ENCODE measurements around the gene AFAP1.

AFAP1 gene

DNA sequence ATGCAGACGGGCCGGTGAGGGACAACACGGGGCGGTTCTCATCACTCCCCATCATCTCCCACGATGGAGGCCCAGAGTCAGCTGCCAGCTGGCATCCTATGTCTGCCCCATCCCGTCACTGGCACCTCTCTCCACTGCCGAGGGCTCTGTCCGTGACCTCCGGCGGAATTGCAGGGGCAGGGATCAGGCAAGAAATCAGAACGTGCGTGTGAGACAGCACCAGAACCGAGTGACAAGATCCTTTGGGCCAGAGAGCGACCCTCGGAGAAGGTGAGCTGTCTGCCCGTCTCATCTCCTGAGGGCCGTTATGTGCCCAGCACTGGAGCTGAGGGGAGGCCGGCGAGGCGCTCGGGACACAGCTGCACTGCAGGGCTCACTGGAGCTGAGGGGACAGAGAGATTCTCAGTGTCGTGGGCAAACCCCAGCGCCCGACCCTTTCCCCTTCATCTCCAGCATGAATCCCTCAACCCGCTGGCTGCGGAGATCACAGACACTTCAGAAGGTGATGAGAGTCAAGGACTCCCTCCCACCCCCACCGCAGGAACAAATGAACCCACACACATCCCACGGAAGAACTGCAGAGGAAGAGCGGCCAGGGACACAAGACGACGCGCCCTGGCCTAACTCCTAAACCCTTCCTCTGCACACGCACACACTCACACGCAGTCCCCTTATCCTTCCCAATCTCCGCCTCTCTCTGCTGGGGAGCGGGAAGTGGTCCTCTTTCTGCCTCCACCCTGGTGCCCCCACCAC lies 128.7 kb downstream of the AFAP1 start:
- in situ Hi-C loops (cut with MboI; ENCODE audit: low sequenced_read_pairs): no loop called here

DNA sequence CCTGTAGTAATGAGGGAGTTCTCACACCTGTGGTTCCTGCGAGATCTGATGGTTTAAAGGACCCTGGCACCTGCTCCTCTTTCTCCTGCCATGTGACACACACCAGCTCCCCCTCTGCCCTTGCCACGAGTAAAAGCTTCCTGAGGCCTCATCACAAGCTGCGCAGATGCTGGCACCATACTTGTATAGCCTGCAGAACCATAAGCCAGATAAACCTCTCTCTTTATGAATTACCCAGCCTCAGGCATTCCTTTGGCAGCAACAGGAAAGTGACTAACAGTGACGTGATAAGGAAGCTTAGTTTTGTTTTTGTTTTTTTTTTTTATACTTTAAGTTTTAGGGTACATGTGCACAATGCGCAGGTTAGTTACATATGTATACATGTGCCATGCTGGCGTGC lies 130.9 kb downstream of the AFAP1 start:
- in situ Hi-C loops (cut with MboI; ENCODE audit: low sequenced_read_pairs): no loop called here

DNA sequence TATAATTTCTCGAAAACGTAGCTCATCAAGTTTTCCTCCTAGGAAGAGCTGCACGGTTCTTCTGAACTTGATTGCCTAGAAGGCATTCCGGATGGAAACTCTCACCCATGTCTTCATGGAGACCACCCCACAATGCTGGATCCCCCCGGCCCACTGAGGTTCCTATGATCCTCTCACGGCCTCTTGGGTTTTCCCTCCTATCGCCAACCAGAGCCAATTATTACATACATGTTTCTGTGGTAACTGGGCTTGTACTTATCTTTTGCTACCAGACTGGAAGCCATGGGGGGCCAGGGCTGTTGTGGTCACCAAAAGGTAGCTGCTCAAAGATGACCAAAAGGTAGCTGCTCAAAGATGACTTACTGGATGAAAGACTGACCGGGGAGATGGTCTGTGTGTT lies 131.5 kb downstream of the AFAP1 start:
- in situ Hi-C loops (cut with MboI; ENCODE audit: low sequenced_read_pairs): no loop called here

DNA sequence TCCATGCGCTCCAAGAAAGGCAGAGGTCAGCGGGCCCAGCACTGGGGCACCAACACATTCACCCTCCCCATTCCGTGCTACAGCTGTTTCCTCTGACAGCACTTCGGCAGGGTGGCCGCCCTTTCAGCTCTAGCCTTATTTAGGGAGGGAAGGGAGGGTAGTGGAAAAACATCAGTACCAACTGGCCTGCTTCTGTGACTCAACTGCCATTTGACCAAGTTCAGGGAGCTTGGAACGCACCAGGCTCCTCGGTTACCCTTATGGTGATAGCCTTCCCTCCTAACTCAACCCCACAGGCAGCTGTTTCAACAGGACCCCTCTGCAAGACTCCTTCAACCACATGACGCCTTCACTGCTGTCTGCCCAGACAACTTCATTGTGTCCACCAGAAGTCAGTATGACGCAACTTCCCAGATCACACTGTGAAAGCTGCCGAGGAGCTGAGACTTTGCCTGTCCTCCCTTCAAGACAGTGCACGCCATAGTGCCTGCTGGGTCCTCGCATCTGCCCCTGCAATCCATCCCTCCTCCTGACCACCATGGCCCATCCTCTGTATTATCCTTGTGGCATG lies 132.2 kb downstream of the AFAP1 start:
- in situ Hi-C loops (cut with MboI; ENCODE audit: low sequenced_read_pairs): no loop called here

DNA sequence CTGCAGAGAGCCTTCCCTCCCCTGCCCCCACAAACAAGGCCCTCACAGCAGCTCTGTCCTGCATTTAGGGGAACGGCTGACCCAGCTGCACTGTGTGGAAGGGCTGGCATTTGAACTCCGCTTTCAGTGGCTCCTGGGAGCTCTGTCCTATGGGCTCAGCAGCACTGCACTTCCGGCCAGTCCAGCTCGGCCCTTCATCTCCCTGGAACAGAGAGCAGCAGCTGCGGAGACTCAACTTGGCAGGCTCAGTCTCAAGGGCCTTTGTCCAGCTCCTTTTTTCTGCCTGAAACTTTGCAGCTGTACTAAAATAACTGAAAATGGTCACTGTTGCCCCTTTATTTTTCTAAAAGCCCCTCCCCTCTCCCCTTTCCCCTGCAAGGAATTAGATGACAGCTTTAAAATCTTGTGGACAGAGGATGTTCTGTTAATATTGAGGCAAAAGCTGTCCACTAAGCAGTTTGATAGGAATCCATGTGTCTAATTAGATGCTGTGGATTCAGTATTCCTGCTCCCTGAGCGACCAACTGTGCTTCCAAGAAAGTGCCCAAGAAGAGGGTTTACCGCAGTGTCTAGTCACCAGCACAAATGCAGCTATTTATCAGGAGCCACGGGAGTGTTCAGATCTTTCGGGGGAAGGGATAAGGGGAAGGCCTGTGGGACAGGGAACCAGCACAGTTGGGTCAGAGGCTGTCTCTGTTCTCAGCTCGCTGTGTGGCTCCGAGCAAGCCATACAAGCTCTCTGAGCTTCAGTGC lies 133.1 kb downstream of the AFAP1 start:
- in situ Hi-C loops (cut with MboI; ENCODE audit: low sequenced_read_pairs): no loop called here

DNA sequence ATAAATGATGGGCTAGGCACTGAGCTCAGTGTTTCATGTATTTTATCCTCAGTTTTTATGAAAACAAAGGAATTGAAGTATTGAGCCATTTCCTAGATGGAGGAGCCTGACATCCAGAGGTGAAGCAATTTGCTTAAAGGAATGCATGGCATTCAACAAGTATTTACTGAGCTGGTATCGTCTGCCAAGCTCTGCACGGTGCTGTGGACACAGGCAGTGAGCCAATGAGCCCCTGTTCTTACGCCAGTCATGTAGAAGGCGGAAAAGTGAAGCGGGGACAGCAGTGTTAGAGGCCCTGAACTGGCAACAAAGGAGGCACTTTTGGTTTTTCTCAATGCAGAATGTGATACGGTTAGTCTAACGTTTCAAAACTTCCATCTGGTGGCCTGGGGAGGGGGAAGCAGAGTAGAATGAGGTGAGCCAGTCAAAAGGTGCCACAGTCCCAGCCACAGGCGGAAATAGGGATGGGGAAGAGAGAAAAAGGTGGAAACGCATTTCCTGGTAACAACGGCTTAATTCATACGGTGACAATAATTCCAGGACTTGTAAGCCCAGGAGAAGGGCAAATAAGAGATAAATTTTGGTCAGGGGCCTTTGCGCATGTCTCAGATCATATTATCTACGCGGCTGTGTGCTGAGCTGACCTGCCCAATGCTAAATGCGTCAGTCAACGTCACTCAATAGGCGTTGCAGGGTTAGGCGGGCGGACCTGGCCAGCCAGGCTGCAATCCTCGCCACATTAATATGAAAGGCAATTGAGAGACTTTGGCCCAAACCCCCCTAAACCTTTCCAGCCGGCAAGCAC lies 133.9 kb downstream of the AFAP1 start:
- in situ Hi-C loops (cut with MboI; ENCODE audit: low sequenced_read_pairs): no loop called here

DNA sequence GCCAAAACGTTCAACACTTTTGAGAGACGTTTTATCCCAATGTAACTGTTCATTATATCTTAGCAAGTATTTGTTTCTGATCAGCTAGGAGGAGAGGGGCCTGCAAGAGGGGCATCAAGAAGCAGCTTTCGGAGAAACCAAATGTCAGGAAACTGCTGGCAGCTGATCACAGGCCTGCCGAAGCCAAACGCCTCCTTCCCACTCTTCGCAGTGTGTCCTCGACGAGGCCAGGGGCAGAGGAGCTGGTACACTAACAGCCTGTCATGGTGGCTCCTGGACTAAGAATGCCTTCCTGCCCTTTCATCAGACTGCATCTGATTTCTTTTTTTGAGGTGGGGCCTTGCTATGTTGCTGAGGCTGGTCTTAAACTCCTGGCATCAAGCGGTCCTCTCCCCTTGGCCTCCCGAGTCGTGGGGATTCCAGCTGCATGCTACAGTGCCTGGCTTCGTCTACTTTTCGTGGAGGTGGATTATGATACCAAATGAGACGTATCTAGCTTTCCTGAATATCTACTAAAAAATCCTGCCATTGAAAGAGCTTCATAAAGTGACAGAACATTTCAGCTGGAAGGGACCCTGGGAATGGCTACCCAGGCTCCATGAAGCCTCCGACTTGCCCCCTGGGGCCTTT lies 134.8 kb downstream of the AFAP1 start:
- in situ Hi-C loops (cut with MboI; ENCODE audit: low sequenced_read_pairs): no loop called here

DNA sequence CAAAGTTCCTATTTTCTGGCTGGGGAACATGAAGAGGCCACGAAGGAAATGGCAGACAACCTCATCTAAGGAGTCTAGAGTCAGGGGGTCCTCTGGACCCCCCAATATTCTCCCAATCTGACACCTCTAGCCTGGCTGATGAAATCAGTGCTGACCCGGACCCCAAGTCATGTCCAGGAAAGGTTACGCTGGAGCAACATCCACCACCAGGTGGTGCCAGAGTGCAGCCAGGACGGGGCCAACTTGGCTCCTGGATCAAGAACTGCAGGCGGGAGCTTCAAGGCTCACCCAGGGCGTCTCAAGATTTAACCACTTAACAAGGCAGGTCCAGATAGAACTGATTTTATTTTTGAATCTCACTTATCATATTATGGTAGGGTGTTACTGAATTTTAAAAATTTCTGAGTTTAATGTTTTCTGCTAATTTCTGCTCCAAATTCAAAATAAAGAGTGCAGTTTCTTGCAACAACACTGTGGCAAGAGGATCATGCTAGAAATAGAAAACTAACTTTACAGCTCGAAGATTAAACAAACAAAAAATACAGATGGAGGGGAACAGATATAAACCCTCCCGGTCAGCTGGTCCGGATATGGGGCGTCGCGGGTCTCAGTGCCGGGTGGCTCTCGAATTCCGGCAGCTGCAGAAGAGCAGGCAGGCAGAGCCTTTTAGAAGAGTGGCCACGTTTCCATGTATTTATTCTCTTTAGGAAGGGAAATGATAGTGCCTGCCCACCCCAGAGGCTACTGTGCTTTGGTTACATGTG lies 135.5 kb downstream of the AFAP1 start:
- in situ Hi-C loops (cut with MboI; ENCODE audit: low sequenced_read_pairs): no loop called here

DNA sequence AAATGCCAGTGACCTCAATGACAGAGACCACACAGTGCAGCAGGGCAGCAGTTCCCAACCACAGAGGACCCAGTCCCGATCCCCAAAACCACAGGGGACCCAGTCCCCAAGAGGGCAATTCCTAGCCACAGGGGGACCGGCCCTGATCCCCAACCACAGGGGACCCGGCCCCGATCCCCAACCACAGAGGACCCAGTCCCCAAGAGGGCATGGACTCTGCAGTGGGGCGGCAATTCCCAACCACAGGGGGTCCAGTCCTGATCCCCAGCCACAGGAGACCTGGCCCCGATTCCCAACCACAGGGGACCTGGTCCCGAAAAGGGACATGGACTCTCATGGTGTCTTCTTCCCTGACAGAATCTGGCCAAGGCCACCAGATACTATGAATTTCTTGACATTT lies 136.3 kb downstream of the AFAP1 start:
- in situ Hi-C loops (cut with MboI; ENCODE audit: low sequenced_read_pairs): no loop called here

DNA sequence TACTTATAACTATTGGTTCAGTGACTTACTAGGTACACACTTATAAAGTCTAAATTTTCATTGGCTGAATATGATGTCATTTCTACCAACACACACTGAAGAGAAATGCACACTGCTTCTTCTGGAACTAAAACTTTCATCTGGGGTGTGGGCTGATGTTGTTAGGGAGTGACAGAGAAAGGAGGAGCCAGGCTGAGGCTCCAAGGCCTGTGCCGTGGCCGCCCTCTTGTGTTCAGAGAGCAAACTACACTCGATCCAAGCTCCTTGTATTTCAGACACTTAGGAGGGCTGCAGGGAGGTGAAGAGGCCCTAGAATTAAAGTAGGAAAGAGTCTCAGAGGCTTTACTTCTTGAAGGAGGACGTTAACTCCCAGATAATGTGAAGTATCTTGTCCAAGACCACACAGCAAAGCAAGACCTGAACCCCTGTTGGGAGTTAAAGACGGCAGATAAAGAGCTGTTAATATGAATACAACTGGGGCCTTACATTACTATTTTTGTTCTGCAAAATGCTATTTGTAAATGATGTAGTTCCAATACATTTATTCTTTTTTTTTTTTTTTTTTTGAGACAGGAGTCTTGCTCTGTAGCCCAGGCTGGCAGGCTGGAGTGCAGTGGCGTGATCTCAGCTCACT lies 137.5 kb downstream of the AFAP1 start:
- in situ Hi-C loops (cut with MboI; ENCODE audit: low sequenced_read_pairs): no loop called here

DNA sequence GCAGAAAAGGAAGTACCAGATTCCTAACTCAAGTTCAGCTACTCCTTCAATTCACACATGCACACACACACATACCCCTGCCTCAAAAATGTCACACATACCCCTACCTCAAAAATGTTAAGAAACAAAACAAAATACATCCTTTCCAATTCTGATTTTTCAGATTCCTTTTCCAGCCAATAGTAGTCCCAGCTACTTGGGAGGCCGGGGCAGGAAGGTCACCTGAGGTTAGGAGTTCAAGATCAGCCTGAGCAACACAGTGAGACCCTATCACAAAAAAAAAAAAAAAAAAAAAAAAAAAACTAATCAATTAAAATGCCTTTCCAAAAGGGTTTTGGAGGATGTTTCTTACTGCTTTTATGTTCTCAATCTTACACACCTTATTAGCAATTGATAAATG lies 138.0 kb downstream of the AFAP1 start:
- in situ Hi-C loops (cut with MboI; ENCODE audit: low sequenced_read_pairs): no loop called here

DNA sequence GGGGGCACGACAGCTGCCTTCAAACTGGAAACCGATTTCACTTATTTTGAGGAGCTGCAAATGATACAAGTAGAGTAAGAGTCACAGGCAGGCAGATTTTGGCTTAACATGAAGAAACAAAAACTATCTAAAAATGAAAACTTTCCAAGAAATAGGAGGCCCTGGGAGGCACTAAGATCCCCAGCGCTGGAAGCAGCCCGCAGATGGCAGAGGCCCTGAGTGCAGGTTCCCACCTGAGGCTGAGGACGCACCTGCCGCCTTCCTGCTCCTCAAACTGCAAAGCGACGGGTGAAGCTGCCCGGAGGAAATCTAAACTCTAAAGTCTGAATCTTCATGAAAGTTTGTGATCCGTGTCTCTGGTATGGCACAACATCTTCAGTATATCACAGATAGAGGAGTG lies 138.7 kb downstream of the AFAP1 start:
- in situ Hi-C loops (cut with MboI; ENCODE audit: low sequenced_read_pairs): no loop called here

DNA sequence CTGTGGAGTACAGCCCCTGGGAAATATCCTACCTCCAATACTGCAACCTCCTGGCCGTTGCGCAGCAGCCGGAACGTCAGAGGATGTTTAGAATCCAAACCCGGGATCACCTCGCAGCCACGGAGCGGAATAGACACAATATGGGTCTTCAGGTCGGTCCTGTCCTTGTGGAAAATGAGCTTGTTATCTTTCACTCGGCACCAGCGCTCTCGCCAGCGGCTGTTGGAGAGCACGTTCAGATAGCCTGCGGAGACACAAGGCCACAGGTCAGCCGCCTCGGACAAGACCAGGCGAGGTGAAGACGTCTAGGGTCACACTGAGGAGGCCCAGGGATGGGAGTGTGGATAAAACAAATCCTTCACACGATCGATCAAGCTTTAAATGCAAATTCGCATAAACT lies 139.3 kb downstream of the AFAP1 start:
- in situ Hi-C loops (cut with MboI; ENCODE audit: low sequenced_read_pairs): no loop called here

DNA sequence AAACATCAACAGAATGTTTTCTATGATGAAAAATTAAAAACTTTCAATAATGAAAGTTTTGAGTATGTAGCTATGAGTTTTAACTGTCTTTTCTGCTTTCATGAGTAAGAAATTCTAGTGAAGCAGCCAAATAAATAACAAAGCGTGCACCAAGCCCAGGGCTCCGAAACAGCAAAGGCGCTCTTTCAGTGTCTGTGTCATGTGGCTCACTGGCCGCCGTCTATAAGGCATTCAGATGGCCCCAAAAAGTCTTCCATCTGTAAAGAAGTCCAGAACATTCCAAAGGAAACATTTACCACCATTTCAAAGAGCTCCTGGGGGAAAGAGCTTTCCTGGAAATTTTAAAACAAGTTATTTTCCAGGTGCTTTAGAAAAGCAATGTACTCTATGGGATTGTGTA lies 139.9 kb downstream of the AFAP1 start:
- in situ Hi-C loops (cut with MboI; ENCODE audit: low sequenced_read_pairs): no loop called here

DNA sequence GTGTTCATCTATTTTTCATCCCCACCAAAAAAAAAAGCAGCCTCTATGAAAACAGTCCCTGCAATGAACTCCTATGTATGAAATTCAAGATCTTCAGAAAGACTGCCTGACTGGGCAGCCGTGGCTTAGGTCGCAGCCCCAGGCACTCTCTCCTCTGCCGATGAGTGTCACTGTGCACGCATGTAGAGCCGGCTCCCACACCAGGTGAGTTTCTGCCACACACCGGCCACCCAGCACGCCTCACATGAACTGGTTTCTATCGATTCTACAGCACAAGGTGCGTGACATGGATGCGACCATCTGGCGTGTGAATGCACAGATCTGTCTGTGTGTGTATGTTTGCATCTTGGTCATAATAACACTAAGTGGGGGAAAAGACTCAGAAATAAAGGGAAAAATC lies 140.4 kb downstream of the AFAP1 start:
- in situ Hi-C loops (cut with MboI; ENCODE audit: low sequenced_read_pairs): no loop called here

DNA sequence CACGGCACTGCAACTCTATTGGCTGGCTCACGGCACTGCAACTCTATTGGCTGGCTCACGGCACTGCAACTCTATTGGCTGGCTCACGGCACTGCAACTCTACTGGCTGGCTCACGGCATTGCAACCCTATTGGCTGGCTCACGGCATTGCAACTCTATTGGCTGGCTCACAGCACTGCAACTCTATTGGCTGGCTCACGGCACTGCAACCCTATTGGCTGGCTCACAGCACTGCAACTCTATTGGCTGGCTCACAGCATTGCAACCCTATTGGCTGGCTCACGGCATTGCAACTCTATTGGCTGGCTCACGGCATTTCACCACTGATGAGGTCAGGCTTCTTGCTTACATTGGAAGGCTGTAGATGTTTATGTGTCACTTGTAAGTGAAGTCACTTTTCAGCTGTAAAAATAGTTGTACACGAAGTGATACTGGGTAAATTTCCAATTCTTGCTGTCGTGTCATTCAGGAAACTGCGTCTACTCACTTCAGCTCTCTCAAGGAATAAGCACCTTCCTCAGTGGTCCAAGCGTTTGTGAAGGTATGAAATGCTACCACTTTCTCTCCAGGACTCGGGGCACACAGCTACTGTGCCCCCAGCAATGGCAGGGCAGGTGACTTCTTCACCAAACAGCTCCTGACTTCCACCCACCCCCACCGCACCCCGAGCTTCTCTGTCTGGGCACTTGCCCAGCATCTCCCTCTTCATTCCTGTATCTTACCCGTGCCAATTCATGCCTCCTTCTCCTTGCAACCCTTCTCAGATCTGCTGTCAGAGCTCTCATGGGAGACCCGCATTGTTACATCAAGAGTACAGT lies 141.3 kb downstream of the AFAP1 start:
- in situ Hi-C loops (cut with MboI; ENCODE audit: low sequenced_read_pairs): no loop called here

DNA sequence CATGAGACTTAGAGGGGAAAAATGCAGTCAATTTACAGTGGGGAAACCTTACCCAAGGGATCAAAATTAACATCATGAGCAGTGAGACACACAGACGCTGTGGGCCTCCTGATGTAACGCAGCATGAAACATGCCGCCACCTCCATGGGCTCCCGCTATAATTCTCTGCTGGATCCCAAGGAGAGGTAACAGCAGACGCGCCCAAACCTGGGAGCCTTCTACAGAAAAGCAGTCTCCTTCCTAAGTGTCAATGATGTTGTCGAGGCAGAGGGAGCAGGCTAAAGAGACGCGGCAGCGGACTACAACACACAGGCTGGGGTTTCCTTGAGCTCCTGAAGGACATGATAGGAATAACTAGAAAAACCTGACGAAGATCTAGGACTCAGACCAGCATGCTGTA lies 142.3 kb downstream of the AFAP1 start:
- in situ Hi-C loops (cut with MboI; ENCODE audit: low sequenced_read_pairs): no loop called here

DNA sequence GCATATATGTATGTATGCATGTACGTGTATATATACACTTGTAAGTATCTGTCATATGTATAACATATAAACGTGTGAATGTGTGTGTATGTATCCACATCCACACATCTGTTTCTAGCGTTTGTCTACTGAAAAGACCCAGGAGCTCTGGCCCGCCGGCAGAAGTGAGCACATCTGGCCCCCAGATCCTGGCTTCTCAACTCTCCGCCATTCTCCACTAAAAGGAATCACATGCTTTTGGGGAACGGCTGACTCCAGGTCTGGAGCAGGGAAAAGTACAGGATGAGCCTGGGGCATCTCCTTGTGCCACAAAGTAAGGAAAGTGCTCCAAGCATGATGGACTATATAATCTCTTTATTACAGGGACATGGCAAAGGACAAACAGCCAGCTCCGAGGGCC lies 143.7 kb downstream of the AFAP1 start:
- in situ Hi-C loops (cut with MboI; ENCODE audit: low sequenced_read_pairs): no loop called here

DNA sequence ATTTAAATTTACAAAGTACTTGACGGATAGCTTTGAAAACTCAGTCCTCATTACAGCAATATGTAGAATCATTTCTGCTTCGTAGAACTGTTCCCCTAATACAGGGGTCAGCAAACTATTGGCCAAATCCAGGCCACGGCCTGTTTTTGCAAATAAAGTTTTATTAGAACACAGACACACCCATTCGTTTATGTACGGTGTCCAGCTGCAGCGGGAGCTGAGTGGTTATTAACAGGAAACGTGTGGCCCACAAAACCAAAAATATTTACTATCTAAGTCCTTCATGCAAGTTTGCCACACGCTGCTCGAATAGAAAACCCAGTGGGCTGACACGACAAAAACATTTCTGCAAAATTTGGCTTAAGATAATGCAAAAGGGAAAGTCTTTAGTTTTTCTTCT lies 146.5 kb downstream of the AFAP1 start:
- in situ Hi-C loops (cut with MboI; ENCODE audit: low sequenced_read_pairs): no loop called here
